CD4-positive, alpha-beta T cell treated with Interleukin-21 for 1 hour (primary cell): ENCODE results near the gene FKBP9.

Experiments used
- DNase-seq: peaks from one replicate; pipeline ENCODE4 v3.0.0-alpha.2; 2020

The FKBP9 gene

DNA sequence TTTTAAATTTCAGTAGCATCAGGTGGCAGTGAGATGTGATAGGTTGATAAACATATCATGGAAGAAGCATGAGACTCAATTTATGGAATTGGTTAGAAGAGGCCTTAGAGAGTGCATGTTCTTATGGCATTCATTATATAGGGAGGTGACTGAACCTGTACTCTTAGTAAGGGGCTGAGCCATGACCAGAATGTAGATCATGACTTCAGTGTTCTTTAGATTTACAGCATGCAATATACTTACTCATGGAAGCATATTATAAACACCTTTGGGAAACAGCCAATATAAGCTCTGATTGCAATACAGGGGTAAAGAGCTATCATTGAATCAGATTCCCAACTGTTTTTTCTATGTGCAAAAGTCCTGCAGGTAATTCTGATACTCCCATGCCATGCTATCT is 55.1 kb downstream of the FKBP9 start:
- no peak for DNase-seq

DNA sequence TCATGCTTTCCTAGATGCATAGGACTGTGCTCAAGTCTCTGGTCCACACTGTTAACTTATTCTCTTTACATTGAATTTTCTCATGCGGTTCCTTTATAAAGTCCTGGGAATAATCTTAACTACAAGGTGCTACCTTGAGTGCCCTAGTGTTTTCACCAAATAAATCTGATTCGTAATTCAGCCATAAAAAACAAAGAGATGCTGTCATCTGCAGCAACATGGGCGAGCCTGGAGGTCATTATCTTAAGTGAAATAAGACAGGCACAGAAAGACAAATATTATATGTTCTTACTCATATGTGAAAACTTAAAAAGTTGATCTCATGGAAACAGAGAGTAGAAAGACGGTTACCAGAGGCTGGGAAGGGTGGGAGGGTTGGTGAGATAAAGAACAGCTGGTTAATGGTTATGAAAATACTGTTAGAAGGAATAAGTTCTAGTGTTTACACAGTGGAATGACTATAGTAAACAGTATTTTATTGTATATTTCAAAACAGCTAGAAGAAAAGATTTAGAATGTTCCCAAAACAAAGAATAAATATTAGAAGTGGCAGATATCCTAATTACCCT is 67.0 kb downstream of the FKBP9 start:
- DNase-seq: no peak

GRCh38 chr7:33035776-33036175 is 78.5 kb downstream of the FKBP9 start:
- DNase-seq: no peak

DNA sequence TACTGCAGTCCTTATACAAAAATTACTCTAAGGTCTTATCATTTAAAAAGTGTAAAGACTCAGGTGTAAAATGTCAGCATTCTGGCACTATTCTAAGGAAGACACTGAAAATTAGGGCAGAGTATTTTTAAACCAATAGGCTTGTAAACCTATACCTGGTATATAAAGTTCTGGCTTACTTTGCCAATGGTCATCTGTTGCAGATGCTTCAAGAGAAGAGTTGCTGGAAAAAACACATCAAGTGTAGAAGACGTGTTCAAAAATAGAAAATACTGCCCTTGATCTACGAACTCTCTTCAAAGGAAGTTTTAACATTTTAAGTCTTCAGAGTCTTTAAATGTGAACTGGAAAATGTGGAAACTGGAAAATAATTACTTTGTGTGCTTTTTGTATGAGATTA is 81.4 kb downstream of the FKBP9 start:
- DNase-seq: no peak

- peak; percentile 37 for DNase-seq
These were observed 82.1 kb downstream of the FKBP9 start for GRCh38 chr7:33039257-33039902.

DNA sequence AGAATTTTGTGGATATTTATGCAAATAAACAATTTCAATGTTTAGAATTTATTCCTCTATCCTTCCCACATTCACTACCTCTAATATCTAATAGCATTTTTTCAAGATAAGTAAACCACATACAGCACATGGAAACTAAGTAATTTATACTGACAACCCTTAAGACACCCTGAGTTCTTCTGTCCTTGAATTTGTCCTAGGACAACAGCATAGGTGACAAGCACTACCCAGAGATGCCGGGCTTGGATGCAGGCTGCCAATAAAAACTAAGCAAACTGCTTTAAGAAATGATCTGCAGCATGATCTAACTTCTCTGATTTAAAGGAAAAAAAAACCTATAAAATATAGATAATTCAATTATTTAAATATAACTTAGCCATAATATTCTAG is 82.7 kb downstream of the FKBP9 start:
- DNase-seq: no peak

- DNase-seq: peak; percentile 86
These were observed 83.7 kb downstream of the FKBP9 start for GRCh38 chr7:33040803-33041516.

GRCh38 chr7:33041631-33042428 is 84.6 kb downstream of the FKBP9 start:
- DNase-seq: no peak

DNA sequence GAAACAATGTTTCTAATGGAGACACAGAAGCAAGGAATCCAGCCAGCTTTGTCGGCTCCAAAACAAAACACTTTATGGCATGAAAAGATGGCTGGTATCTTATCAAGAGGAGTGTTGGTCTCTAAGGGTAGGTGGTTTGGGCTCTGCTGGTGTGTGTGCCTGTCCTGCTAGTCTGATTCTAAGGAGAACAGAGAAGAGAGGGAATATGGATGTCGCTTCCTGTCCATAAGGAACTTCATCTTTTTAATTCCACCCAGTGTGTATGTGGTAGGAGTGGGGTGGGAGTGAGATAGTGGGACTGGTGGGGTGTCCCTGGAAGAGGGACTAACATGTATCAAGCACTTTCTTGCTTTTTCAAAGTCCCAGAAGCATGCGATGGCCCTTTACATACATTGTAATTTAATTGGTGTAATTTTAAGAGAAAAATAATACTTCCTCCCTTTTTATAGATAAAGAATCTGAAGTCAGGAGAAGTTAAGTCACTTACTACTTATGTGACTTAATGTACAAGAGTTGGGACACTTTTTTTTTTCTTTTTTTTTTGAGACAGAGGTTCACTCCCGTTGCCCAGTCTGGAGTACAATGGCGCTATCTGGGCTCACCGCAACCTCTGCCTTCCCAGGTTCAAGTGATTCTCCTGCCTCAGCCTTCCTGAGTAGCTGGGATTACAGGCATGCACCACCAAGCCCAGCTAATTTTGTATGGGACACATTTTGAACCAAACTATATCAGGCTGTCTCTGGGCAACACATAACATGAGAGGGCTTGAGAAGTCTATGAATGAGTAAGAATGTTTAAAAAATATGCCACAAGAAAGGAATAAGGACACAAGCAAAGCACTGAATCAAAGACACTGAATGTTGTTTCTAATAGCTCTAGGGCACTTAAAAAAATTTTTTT is 86.5 kb downstream of the FKBP9 start:
- no peak for DNase-seq

GRCh38 chr7:33044401-33044718 is 87.1 kb downstream of the FKBP9 start:
- DNase-seq: no peak

GRCh38 chr7:33044986-33045385 is 87.7 kb downstream of the FKBP9 start:
- no peak for DNase-seq

- no peak for DNase-seq
These were observed 91.0 kb downstream of the FKBP9 start for GRCh38 chr7:33048257-33048656.

- no peak for DNase-seq
These were observed 91.5 kb downstream of the FKBP9 start for GRCh38 chr7:33048704-33049103.

DNA sequence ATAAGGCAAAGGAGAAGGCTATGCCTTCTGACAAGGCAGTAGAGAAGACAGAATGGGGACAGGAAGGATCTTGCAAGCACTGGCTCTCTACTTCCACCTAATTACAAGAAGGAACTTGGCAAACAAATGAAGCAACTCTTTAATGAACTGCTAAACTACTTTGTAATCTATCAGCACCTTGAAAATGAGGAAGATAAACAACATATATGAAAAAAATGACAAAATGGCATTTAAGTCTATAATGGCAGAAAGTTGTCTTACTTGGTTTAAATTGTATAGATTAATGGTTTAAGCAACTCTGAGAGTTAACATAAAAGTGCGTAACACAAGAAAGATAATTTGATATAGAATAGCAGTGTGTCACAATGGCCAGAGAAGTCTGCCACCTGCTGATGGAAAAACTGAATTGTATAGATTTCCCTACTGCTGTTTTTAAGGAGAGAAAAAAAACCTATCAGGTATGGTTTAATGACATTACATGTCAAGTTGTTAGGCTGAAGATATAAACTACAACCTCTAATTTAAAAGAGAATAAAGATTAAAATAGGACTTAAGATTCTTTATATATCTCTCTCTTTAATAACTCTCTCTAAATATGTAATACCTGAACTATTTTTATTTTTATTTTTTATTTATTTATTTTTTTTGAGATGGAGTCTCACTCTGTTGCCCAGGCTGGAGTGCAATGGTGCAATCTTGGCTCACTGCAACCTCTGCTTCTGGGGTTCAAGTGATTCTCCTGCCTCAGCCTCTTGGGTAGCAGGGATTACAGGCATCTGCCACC is 93.5 kb downstream of the FKBP9 start:
- DNase-seq: peak; percentile 68

DNA sequence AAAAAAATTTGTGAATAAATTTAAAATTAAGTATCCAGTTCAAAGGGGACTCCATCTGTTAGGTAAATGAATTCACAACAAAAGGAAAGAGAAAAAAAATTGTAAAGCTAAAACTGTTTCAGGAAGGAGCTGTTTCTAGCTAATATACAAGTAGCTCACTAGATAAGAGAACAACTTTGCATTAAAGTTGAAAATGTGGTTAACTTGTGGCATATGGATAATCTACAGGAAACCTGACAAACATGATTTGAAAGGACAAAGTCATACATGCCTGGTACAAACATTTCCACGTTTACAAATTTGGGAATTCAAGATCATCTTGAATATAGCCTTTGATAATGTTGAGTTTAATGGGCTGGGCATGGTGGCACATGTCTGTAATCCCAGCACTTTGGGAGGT is 96.5 kb downstream of the FKBP9 start:
- DNase-seq: no peak

DNA sequence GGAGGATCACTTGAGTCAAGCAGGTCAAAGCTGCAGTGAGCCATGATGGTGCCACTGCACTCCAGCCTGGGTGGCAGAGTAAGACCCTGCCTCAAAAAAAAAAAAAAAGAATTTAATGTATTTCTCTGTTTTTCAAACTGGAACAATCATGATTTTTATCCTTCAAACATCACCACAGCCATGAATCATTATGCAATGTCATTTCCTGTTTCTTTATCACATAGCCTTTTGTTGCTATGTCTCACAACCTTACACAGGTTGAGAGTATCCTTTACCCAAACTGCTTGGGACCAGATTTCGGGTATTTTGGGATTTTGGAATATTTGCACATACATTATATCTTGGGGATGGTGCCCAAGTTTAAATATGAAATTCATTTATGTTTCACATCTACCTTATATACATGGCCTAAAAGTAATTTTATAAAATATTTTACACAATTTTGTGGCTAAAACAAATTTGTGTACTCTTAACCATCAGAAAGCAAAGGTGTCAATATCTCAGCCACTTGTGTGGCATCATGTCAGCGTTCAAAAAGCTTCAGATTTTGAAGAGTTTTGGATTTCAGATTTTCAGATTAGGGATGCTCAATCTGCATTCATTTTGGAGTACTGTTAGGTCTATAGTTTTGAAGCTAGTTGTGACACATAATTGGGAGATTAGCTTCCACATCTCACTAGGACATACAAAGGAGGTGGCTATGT is 97.2 kb downstream of the FKBP9 start:
- peak; percentile 49 for DNase-seq

- no peak for DNase-seq
These were observed 97.9 kb downstream of the FKBP9 start for GRCh38 chr7:33055158-33055557.
